ENCODE results near the gene MARK2.
A peak's percentile ranks its signal among the peaks of the same experiment; 100 is the strongest.

Gene MARK2

DNA sequence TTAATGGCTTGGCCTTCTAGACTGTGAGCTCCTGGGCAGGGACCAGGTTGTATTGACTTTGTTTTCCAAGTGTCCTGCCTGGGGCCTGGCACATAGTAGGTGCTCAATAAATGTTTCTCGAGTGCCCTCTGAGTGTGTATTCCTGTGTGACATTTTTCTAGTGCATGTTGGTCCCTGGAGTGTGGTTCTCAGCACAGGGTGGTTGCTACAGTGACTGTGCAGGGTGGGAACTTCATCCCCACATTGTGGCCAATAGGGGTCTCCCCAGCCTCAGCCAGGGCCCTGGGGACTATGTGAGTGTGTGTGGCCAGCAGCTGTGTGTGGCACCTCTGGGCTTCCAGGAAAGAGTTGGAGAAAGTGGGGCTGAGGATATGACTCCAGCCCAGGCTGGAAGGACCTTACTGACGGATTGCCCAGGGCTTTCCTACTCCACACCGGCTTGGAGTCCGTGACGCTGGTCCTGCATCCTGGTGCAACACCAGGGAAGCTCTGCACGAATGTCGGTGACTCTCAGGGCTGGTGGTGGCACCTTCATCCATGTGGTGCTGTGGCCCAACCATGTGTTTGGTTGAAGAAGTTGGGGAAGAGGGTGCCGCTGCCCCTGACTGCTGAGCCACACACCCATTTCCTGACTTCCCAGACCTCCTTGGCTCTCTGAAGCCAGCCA is 9.0 kb upstream of the MARK2 start:
- peak; percentile 66 for DNase-seq

DNA sequence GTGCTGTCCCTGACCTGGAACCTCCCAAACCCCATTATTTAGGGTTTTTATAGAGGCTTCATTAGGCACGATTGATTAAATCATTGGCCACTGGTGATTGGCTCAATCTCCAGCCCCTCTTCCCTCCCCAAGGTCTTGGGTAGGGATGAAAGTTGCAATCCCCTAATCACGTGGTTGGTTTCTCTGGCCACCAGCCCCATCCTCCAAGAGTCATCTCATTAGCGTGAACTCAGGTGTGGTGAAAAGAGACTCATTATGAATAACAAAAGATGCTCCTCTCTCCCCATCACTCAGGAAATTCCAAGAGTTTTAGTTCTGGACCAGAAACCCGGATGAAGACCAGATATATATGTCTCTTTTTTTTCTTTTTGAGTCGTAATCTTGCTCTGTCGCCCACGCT is 7.6 kb upstream of the MARK2 start:
- no peak for DNase-seq

DNA sequence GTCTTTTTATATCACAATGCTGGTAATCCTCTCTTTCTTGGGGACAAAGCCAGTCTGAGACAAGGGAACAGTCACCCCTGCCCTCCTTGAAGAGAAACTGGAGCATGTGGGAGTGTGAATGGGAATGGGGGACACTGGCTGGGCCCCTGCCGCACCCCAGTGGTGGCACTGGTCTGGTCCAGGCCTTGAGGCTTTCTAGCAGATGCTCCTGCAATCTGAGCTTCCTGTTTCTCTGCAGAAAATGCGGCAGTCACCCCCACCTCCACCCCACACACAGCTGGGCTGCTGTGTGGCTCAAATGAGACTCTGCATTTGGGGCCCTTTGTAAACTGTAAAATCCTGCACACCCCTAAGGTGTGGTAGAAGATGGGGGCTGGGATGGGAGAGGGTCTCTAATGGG is 6.6 kb upstream of the MARK2 start:
- no peak for DNase-seq

DNA sequence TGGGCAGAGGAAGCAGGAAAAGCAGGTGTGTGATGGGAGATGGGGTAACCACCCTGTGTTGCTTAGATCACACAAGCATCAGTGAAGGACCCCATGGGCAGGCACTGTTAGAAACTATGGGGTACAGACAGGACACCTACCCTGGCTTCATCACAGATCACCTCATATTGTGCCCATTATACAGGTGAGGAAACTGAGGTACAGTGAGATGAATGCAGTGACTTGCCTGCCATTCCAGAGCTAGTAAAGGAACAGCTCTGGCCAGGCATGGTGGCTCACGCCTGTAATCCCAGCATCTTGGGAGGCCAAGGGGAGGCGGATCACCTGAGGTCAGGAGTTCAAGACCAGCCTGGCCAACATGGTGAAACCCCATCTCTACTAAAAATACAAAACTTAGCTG is 5.9 kb upstream of the MARK2 start:
- DNase-seq, result no peak

DNA sequence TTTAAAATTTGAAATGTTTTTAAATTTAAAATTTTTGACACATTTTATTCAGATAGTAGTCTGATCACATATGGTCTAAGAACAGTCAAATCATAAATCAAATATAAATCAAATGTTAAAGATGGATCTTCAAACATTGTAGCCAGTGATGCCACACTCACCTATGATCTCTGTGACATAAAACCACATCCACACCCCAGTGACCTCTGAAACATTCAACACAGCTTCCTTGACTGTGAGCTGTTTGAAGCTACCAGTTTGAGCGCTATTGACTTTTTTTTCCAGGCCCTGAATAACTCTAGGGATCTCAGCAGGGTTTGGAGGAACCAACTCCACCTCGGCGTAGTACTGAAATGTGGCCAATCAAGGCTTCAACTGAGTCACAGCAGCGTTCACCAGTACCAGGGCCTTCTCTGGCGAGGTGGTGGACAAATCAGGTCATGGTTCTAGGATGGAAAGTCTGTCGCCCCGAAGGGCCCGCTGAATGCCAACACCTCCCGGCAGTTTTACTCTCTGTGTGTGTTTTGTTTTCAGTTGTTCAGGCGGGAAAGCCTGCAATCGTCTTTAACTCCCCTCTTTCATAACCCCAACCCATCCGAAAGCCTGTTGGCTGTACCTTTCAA is 4.3 kb upstream of the MARK2 start:
- no peak for DNase-seq

DNA sequence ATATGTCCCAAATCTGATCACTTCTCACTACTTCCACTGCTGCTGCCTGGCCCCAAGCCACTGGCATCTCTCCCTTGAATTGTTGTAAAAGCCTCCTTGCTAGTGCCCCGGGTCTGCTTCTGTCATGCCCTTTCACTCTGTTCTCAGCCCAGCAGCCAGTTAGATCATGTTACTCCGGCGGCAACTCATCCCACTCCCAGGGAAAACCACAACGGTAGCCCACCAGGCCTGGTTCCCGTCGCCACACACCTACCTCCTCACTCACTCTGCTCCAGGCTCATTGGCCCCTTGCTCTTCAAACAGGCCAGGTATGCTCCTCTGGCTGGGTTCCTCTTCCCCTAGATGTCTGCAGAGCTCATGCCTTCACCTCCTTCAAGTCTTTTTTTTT is 3.8 kb upstream of the MARK2 start:
- DNase-seq, result no peak

DNA sequence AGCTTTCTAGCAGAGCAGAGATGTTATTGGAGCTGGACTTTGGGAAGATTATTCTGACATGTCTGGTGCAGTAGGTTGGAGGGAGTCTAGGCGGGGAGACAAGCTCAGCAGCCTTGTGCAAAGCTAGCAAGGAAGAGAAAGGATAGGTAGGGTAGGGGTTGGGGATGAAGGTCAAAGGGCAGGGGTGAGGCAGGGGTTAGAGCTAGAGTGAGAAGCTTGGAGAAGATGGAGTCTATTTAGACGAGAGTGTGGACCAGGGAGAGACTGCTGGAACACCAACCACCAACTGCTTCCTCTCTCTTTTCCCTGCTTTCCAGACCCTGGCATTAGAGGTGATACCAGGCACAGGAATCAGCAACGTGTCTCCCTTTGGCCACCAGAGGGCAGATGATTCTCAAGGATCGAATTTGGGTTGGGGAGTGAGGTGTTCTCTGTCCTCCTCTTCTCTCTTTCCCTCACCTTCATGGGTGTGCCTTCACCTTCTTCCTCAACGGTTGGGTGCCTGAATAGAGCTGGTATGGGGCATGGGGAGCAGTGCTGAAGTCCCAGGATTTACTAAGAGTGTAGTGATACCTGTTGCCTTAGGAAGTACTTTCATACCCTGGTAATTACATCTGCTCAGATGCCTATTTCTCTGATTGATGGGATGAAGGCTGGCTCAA is 1.8 kb upstream of the MARK2 start:
- peak; percentile 74 for DNase-seq

DNA sequence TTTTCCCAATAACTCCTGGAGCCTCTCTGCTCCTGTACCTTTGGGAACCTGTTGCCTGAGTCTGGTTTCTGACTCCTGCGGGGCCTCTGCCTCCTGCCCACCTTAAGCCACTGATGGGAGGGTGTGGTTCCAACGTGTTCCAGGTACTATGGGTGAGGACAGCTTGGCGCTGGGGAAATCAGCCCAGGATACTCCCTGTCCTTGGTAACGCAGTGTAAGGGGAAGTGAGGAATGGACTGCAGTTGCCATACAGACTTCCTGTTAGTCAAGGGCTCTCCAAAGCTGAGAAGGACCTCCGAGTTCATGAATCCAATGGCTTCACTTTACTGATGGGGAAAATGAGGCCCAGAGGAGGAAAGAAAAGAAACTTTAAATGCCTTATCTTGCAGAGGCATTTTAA is 1.2 kb upstream of the MARK2 start:
- no peak for DNase-seq

DNA sequence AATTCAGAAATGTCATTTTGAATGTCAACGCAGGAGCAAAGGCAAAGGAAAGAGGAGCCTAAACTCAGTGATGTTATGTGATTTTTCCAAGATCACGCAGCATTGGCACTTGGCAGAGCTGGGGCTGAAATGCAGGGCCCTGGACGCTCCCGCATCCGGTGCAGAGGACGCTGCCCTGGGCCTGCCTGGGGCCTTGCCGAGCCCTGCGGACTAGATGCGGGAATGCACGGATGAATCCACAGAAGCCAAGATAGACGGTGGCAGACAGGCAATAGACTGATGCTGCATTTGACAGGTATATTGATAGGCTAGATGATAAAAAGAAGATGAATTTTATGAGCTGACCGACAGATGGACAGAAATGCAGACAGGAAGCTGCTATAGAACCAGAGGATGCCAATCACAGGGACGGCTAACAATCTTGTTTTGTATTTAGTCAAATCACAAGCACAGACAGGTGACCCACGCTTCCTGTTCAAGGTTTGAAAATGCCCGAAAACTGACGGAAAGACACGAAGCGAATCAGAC is 696 bp upstream of the MARK2 start:
- no peak for DNase-seq

DNA sequence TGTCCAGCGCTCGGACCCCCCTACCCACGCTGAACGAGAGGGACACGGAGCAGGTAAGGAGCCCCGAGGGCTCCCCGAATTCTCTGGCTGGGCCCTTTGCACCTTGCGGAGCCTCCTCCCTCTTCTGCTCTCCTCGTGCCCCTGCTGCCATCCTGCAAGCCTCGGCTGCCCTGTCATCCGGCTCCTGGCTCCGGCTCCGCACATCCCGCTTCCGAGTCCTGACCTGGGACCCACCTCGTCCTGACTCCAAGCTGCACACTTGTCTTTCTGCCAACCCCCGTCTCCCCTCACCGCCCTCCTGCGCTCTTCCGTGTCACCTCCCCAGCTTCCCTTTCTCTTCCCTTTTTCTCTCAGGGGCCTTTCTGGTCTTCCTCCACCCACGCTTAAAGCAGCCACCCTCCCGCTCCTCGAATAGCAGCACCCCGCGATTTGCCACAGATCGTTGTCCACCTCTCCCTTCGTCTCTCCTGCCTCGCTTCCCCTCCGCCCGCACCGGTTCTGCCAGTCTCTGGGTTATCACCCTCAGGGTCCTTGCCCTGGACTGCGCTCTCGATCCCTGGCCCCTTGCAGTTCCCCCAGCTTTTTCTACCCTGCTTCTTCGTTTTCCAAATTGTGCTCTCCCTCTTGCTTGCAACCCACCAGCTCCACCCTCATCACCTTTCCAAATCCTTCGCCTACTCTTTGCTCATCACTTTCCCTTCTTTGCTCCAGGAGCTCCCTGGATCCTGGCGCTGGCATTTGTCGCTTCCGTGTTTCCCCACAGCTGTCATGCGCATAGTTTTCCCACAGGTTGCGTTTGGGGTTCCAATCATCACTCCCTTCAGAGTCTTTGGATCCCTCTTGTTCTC is 822 bp downstream of the MARK2 start:
- peak; percentile 5 for DNase-seq

DNA sequence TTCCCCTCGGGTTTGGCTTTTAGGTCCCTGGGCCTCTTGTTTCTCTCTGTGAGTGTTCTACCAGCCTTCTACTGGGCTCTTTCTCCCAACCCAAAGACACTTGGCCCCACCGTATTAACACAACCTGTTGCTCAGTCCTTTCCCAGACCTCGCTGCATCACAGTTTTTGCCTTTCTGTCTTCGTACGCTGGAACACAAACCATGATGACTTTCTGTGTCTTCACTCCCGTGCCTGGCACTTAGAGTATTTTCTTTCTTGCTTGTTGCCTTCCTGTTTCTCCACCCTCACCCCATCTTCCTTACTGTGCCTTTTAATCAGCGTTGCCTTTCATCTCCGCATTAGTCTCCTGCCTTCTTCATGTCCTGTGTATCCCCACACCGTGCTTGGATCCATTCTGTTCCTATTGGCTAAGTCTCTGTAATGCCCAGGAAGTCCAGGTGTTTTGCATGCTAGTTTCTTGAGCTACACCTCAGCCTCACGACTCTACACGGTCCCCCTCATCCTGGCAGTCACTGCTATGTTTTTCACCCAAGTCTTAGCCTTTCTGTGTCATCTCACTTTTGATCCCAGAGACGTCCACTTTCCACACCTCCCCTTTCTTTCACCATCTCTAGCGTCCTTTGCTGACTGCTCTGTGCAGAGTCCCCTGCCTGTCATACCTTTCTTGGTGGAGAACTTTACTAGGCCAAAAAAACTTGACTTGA is 1.6 kb downstream of the MARK2 start:
- no peak for DNase-seq

DNA sequence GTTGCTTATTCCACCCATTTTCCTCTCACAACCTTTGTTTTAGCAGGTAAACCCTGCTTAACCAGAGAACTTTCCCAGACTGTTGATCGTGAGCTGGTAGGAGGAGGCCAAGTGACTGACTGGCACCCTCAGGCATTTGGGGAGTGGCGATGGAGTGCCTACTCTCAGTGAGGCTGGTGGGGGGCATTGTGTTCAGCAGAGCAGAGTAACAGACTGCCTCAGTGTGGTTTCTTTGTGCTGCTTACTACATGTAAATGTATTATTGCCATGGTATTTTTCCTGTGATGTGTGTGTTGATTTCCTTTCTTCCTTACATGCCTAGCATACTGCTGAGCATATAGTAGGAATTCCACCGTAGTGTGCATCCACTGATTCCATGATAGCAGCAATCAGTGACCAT is 2.6 kb downstream of the MARK2 start:
- peak; percentile 66 for DNase-seq

DNA sequence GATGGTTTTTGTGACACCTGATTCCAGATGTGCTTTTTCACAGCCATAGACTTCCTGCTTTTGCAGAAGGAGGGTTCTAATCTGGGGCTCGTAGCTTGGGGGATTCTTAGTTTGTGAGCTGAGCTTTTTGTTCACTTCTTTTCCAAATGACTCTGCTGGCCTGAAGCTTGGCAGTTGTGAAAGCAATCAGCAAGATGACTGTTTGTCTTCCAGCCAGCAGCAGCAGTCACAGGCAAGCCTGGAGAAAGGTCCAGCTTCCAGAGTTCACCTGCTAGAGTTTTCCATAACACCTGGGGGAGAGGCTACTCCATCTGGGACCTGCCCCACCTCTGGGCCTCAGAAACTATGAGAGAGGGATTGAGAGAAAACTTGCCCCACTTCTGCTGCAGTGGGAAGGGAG is 4.1 kb downstream of the MARK2 start:
- no peak for DNase-seq

DNA sequence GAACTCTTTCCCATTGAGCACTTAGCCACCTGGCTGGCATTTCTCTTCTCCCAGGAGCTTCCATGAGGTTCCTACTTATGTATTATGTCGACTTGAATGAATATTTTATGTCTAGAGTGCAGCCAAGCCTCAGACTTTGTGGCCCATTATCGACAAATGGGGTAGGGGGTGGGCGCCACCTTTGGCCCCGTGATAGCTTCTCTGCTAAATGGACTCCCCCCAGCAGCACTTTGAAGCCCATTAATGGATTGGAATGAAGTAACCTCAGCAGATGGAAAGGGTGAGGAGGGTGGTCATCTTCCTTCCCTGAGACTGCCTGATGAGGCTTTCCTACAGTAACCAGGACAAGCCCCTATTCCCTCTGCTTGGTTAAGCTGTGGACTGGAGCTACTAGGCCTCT is 5.9 kb downstream of the MARK2 start:
- DNase-seq, result no peak

DNA sequence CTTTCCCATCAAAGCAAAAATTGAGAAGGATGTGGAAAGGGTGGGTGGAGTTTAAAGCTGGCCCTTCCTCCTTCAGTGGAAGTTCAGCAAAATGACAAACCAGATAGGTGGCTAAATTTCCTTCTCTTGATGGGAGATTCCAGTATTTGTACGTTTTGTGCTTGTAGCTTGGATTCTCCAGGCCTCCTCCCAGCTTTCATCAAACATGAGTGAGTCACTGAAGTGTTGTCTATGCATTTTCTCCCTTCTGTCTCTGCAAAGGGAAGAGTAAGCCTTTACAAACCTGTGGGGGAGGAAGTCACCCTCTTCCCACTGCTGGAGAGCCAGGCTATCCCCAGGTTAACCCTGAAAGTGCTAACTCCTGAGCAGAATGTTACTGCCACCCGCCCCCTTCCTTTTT is 6.4 kb downstream of the MARK2 start:
- DNase-seq, result peak; percentile 58

DNA sequence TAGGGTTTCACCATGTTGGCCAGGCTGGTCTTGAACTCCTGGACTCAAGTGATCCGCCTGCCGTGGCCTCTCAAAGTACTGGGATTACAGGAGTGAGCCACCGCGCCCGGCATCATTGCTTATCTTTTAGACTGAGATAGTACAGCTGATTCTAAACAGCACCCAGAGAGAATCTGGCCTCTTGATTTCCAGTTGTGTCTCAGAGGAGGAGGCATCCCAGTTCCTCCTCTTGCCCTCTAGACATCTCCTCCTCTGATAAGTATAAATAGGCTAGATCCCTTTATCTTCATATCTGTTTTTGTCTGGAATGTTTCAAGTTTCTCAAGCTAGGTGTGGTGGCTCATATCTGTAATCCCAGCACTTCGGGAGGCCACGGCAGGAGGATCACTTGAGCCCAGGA is 7.0 kb downstream of the MARK2 start:
- no peak for DNase-seq

DNA sequence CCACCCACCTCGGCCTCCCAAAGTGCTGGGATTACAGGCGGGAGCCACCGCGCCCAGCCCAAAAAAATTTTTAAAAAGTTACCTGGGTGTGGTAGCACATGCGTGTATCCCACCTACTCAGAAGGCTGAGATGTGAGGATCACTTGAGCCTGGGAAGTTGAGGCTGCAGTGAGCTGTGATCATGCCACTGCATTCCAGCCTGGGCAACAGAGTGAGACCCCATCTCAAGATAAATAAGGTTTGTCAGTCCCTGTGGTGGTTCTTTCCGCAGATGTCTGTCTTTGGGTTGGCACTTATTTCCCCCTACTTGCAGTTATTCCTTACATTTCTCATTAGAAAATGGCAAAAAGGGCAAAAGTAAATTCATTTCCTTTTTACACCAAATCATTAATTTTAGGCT is 8.0 kb downstream of the MARK2 start:
- no peak for DNase-seq

DNA sequence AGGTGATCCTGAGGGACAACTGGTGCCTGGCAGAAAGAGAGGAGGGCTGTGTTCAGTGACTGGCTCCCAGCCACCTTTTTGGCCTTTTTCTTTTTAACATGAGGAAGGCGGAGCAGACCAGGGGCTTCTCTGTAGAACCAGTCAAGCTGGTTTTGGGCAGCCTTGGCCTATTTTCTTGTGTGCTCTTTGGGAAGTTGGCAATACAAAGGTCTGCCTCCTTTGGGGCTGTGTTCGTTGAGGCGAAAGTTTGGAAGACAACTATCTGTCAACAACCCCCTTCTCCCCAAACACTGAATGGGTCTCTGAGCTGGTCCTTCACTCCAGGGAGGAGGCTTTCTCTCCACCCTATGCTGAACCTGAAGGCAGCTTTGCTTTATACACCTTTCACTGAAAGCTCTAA is 8.5 kb downstream of the MARK2 start:
- DNase-seq, result no peak

DNA sequence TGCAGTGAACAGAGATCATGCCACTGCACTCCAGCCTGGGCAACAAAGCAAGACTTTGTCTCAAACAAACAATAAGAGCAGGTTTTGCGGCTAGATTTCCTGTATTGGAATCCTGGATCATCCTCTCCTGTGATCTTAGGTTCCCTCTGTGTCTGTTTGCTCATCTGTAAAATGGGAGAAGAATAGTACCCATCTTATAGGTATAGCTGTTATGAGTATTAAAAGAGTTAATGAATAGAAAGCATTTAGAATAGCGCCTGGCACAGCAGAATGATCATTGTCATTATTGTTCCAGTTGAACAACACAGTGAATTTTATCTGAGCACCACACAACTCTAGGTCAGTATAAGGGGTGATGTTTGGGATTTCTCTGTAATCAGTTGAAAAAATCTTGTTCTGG is 10.8 kb downstream of the MARK2 start:
- DNase-seq, result no peak

DNA sequence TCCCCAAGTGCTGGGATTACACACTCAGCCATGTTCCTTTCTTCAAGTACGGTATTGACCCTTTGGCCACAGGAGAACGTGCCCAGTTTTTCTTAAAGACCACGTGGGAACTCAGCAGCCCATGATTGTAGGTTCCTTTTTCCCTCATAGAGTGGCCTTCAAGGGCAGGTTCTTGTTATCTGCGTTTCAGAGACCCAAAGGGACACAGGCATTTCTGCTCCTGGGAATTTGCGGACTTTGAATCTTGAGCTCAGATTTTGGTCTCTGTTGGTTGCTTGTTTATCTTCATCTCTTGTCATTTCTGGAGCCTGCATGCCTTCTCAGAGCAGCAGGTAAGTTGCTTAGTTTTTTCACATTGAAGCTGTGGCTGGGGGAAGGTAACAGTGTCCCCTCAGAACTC is 12.0 kb downstream of the MARK2 start:
- DNase-seq, result no peak

DNA sequence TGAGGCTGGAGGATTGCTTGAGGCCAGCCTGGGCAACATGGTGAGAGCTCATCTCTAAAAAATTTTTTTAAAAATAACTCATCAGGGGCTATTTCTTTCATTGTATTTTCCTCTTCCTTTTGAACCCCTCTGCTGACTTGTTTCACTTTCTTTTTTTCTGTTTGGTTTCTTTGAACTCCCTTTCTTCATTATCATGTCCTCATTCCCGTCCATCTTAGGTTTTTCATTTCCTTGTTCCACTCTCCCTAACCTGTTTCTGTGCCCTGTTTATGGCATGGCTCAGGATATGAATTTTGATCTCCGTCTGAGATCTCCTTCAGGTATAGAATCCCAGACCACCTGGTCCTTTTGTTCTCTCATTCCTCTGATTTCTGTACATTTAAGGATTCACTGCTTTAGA is 12.5 kb downstream of the MARK2 start:
- no peak for DNase-seq

DNA sequence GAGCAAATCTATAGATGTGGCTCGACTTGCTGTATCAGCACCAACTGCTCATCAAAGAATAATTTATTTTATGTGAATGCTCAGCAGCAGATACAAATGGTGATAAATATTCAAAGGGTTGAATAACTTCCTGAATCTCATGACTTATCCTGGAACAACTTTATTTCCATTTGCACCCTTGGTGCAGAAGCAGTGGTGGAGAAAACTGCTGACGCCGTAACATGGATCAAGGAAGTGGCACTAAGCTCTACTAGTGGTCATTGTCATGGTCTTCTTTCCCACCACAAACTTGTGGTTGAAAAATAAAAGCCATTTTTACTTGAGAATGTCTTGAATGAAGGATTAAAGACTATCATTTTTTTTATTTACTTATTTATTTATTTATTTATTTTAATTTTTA is 14.6 kb downstream of the MARK2 start:
- DNase-seq, result no peak

DNA sequence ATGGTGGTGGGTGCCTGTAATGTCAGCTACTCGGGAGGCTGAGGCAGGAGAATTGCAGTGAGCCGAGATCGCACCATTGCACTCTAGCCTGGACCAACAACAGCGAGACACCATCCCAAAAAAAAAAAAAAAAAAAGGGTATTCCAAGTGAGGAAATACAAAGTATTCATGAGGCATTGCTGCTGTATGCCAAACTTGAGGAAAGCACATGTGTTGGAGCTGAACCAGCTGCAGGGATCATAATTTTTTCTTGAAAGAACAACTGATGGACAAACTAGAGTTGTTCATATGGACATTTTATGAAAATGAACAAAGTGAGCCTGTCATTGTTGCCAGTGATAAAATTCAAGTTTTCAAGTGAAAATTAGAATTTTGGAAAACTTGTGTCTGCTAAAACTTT is 15.8 kb downstream of the MARK2 start:
- no peak for DNase-seq

All from fibroblast of skin of scalp (primary cell).